ENCODE data around the gene FBXO44.

FBXO44 gene

GRCh38 chr1:11681071-11681771 lies 26.5 kb downstream of the FBXO44 start, which contains the start of gene MAD2L2:
Gene MAD2L2 (minus strand): TSS chr1:11681148. CDS start chr1:11680601, 547 bp downstream.
- H3K4me2 ChIP-seq (ENCODE audit: low read length), result peak within 1 kb of the TSS; percentile 100
- H3K4me1 ChIP-seq (ENCODE audit: low read length), result peaks cover 6% of the 10 kb centered on the region; the same call in 1 of the 2 replicates
- no peaks in the 10 kb centered on the region for H3K36me3 ChIP-seq (replicated peaks; ENCODE audit: low read depth, low read length)
- H3K9ac ChIP-seq (ENCODE audit: low read length), result peak within 1 kb of the TSS; percentile 79
- peaks cover 3% of the 10 kb centered on the region; the same call in 1 of the 2 replicates for H3K79me2 ChIP-seq (ENCODE audit: low read length)
- peaks cover 9% of the 10 kb centered on the region; the same call in 1 of the 2 replicates for H3K27me3 ChIP-seq (ENCODE audit: low read depth, low read length)
- peak within 1 kb of the TSS; percentile 42; the same call in 1 of the 2 replicates for H3K27ac ChIP-seq (ENCODE audit: low read length)
- H3K4me3 ChIP-seq (ENCODE audit: low read length), result peak within 1 kb of the TSS; percentile 93
- H3K9me3 ChIP-seq (ENCODE audit: insufficient read depth, low read length), result no peaks in the 10 kb centered on the region
- TF ChIP-seq CTCF (IDR thresholded peaks at IDR 0.05; ENCODE audit: low read depth, low read length) (no peak), EZH2phosphoT487 (IDR thresholded peaks at IDR 0.05; ENCODE audit: low read depth) (no peak)
- peak within 1 kb of the TSS; percentile 92 for H2AFZ ChIP-seq (ENCODE audit: low read depth, low read length)
- no peaks in the 10 kb centered on the region for H4K20me1 ChIP-seq (ENCODE audit: insufficient read depth, low read length)

- peak overlapping the region; percentile 100 for H3K4me2 ChIP-seq (ENCODE audit: low read length)
- H3K79me2 ChIP-seq (ENCODE audit: low read length), result peaks cover 3% of the 10 kb centered on the region; the same call in 1 of the 2 replicates
- no peak overlapping the region for H3K9ac ChIP-seq (ENCODE audit: low read length)
- H3K27me3 ChIP-seq (ENCODE audit: low read depth, low read length), result peaks cover 9% of the 10 kb centered on the region; the same call in 1 of the 2 replicates
- H2AFZ ChIP-seq (ENCODE audit: low read depth, low read length), result peak overlapping the region; percentile 92; the same call in 1 of the 2 replicates
- 0 out of 2 replicates have a peak overlapping the region, but pooled peaks have one; percentile 93 for H3K4me3 ChIP-seq (ENCODE audit: low read length)
- H3K27ac ChIP-seq (ENCODE audit: low read length), result no peak overlapping the region
- H3K9me3 ChIP-seq (ENCODE audit: insufficient read depth, low read length), result no peaks in the 10 kb centered on the region
- H3K36me3 ChIP-seq (replicated peaks; ENCODE audit: low read depth, low read length), result no peaks in the 10 kb centered on the region
- no peaks in the 10 kb centered on the region for H4K20me1 ChIP-seq (ENCODE audit: insufficient read depth, low read length)
- H3K4me1 ChIP-seq (ENCODE audit: low read length), result peaks cover 6% of the 10 kb centered on the region; the same call in 1 of the 2 replicates
- TF ChIP-seq EZH2phosphoT487 (IDR thresholded peaks at IDR 0.05; ENCODE audit: low read depth), result no peak
- no peak for TF ChIP-seq CTCF (IDR thresholded peaks at IDR 0.05; ENCODE audit: low read depth, low read length)
Observed at GRCh38 chr1:11682287-11682771, 27.7 kb downstream of the FBXO44 start.

- Histone ChIP-seq H2AFZ (ENCODE audit: low read depth, low read length) (no peak overlapping the region), H3K79me2 (ENCODE audit: low read length) (peaks cover 3% of the 10 kb centered on the region; the same call in 1 of the 2 replicates), H3K36me3 (replicated peaks; ENCODE audit: low read depth, low read length) (no peaks in the 10 kb centered on the region), H3K27ac (ENCODE audit: low read length) (no peak overlapping the region), H3K4me1 (ENCODE audit: low read length) (peaks cover 6% of the 10 kb centered on the region; the same call in 1 of the 2 replicates), H3K9me3 (ENCODE audit: insufficient read depth, low read length) (no peaks in the 10 kb centered on the region), H3K27me3 (ENCODE audit: low read depth, low read length) (peaks cover 9% of the 10 kb centered on the region; the same call in 1 of the 2 replicates), H4K20me1 (ENCODE audit: insufficient read depth, low read length) (no peaks in the 10 kb centered on the region), H3K4me2 (ENCODE audit: low read length) (no peak overlapping the region), H3K4me3 (ENCODE audit: low read length) (no peak overlapping the region), H3K9ac (ENCODE audit: low read length) (no peak overlapping the region)
- TF ChIP-seq EZH2phosphoT487 (IDR thresholded peaks at IDR 0.05; ENCODE audit: low read depth), result no peak
- TF ChIP-seq CTCF (IDR thresholded peaks at IDR 0.05; ENCODE audit: low read depth, low read length), result no peak
Observed at GRCh38 chr1:11682799-11683198, 28.1 kb downstream of the FBXO44 start.

GRCh38 chr1:11684070-11684469 lies 29.4 kb downstream of the FBXO44 start:
- Histone ChIP-seq H3K4me2 (ENCODE audit: low read length) (no peak overlapping the region), H3K4me1 (ENCODE audit: low read length) (peaks cover 6% of the 10 kb centered on the region; the same call in 1 of the 2 replicates), H3K36me3 (replicated peaks; ENCODE audit: low read depth, low read length) (no peaks in the 10 kb centered on the region), H3K9ac (ENCODE audit: low read length) (no peak overlapping the region), H4K20me1 (ENCODE audit: insufficient read depth, low read length) (no peaks in the 10 kb centered on the region), H3K4me3 (ENCODE audit: low read length) (no peak overlapping the region), H2AFZ (ENCODE audit: low read depth, low read length) (no peak overlapping the region), H3K27me3 (ENCODE audit: low read depth, low read length) (peaks cover 9% of the 10 kb centered on the region; the same call in 1 of the 2 replicates), H3K27ac (ENCODE audit: low read length) (no peak overlapping the region), H3K79me2 (ENCODE audit: low read length) (peaks cover 3% of the 10 kb centered on the region; the same call in 1 of the 2 replicates), H3K9me3 (ENCODE audit: insufficient read depth, low read length) (no peaks in the 10 kb centered on the region)
- TF ChIP-seq CTCF (IDR thresholded peaks at IDR 0.05; ENCODE audit: low read depth, low read length), result no peak
- no peak for TF ChIP-seq EZH2phosphoT487 (IDR thresholded peaks at IDR 0.05; ENCODE audit: low read depth)
